Ectodermal cell (in vitro differentiated cells): ENCODE measurements around the gene ILDR1.

Source experiments
- H3K27ac ChIP-seq: 2 replicates; pipeline ENCODE4 v1.7.0; 2013; ENCODE audit warnings: mild to moderate bottlenecking, low read depth, low read length; ENCODE audit not compliant: insufficient read depth, poor library complexity, severe bottlenecking
- H3K27me3 ChIP-seq: 2 replicates; pipeline ENCODE4 v1.7.0; 2013; ENCODE audit warnings: mild to moderate bottlenecking, low read length; ENCODE audit not compliant: insufficient read depth, control insufficient read depth, poor library complexity, severe bottlenecking
- H3K36me3 ChIP-seq: one replicate; pipeline ENCODE4 v1.7.0; 2013; ENCODE audit warnings: low read length; ENCODE audit not compliant: control insufficient read depth, insufficient read depth
- H3K4me1 ChIP-seq: one replicate; pipeline ENCODE4 v1.7.0; 2013; ENCODE audit warnings: low read length; ENCODE audit not compliant: control insufficient read depth, insufficient read depth
- H3K4me3 ChIP-seq: 2 replicates; pipeline ENCODE4 v1.7.0; 2013; ENCODE audit warnings: low read depth, low read length, control low read depth; ENCODE audit not compliant: insufficient read depth
- H3K9me3 ChIP-seq: 2 replicates; pipeline ENCODE4 v1.7.0; 2013; ENCODE audit warnings: mild to moderate bottlenecking, low read length, moderate library complexity; ENCODE audit not compliant: control insufficient read depth
- WGBS, 2 experiments: methylation state at CpG; one replicate each; pipeline ENCODE4 v1.1.7; 2013; ENCODE audit warnings: missing lambda C conversion rate in 2 of 2; 5-methylcytosine and 5-hydroxymethylcytosine counted together

Gene ILDR1

DNA sequence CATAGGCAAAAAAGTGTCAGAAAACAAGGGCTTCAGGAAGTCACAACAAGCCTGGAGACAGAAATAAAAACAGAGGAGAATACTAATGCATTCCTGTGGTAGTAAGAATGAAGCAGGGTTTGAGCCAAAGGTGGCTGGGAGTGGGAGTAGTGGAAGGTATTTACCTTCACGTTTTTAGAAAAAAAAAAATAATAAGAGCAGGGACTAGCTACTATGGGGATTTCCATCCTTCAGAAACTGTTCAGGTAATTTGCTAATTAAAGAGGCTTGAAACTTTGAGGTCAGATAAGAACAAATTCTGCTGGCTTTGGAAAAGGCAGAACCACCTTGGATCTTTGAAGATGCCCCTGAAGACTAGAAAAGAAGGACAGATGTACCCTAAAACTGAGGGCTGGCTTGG is 18.4 kb downstream of the ILDR1 start:
- H3K4me3 ChIP-seq: no peak overlapping the region
- no peaks in the 10 kb centered on the region for H3K9me3 ChIP-seq
- H3K4me1 ChIP-seq: no peaks in the 10 kb centered on the region
- H3K27me3 ChIP-seq: no peaks in the 10 kb centered on the region
- 71 to 81% methylated on average over 1 of the region's 1 CpG for WGBS, 2 experiments
- H3K36me3 ChIP-seq: no peaks in the 10 kb centered on the region
- no peak overlapping the region for H3K27ac ChIP-seq

DNA sequence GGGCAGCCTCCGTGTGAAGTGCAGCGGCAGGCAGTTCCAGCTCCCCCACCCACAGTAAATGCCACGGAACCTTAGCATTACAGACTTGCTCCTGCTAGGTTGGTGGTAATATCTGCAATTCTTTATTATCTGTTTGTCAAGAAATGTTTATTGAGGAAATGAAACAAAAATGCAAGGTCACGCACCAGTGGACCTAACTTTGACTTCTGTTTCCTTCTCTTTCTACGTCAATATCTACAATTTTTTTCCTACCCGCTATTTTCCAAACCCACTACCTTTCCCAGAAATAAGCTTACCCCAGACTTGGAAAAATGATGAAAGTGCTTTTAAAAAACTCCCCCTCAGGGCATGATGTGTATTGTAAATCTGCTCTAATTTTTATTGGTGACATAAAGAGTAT is 18.9 kb downstream of the ILDR1 start:
- 87 to 91% methylated on average over 6 of the region's 6 CpGs for WGBS, 2 experiments

DNA sequence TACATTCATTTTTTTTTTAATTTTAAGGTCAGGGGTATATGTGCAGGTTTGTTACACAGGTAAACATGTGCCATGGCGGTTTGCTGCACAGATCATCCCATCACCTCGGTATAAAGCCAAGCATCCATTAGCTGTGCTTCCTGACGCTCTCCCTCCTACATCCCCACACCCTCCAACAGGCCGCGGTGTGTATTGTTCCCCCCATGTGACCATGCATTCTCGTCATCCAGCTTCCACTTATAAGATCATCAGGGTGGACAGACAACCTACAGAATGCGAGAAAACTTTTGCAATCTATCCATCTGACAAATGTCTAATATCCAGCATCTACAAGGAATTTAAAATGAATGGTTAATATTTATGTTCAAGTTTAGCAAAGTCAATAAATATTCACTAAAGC is 19.4 kb downstream of the ILDR1 start:
- WGBS, 2 experiments: 90 to 92% methylated on average over 7 of the region's 7 CpGs
- no peak overlapping the region for H3K27ac ChIP-seq
- no peaks in the 10 kb centered on the region for H3K36me3 ChIP-seq
- no peak overlapping the region for H3K4me3 ChIP-seq
- H3K9me3 ChIP-seq: no peaks in the 10 kb centered on the region
- no peaks in the 10 kb centered on the region for H3K4me1 ChIP-seq
- no peaks in the 10 kb centered on the region for H3K27me3 ChIP-seq

More for the DNA sequence above, 18.9 kb downstream of the ILDR1 start:
- no peaks in the 10 kb centered on the region for H3K4me1 ChIP-seq
- no peak overlapping the region for H3K27ac ChIP-seq
- no peak overlapping the region for H3K4me3 ChIP-seq
- H3K27me3 ChIP-seq: no peaks in the 10 kb centered on the region
- no peaks in the 10 kb centered on the region for H3K36me3 ChIP-seq
- H3K9me3 ChIP-seq: no peaks in the 10 kb centered on the region

DNA sequence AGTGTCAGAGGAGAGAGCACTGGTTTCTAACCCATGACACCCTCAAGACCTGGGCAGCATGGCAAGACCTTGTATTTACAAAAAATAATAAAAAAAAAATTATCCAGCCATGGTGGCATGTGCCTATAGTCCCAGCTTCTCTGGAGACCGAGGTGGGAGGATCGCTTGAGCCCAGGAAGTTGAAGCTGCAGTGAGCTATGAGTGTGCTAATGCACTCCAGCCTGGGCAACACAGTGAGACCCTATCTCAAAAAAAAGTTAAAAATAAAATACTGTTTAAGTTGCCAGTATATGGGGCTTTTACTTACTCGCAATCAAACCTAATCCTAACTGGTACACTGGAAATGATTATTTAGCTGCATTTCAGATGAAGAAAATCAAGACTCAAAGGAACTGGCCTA is 20.2 kb downstream of the ILDR1 start:
- Histone ChIP-seq H3K4me3 (no peak overlapping the region), H3K27ac (no peak overlapping the region), H3K4me1 (no peaks in the 10 kb centered on the region), H3K36me3 (no peaks in the 10 kb centered on the region), H3K9me3 (no peaks in the 10 kb centered on the region), H3K27me3 (no peaks in the 10 kb centered on the region)
- 88 to 98% methylated on average over 3 of the region's 3 CpGs for WGBS, 2 experiments

DNA sequence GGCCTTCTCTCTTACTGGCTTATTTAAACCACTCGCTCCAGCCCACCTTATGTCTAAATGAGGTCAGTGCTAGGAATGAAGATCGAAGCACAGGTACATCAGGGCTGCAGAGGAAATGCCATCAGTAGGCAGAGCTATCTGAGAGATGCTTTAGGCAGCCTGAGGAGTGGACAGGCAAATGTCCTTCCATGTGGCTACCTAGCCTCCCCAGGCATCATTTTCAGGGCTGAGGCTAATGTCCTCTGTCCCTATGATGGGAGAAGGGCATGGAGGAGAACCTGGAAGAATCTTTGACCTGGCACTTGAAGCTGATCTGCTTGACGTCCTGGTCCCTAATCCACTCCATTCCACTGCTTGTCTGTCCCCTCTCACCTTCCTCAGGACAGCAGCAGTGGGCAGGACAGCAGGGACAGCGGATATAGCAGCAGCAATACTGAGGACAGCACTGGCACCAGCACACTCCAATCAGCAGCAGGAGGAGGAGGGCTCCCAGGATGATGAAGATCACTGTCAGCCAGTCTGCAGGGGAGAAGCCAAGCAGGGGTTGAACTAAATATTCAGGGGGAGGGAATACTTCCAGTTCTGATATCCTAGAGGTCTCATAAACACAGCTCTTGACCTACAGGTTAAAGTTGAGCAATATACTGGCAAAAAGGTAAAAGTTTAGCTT is 21.0 kb downstream of the ILDR1 start:
- no peaks in the 10 kb centered on the region for H3K9me3 ChIP-seq
- no peaks in the 10 kb centered on the region for H3K36me3 ChIP-seq
- no peaks in the 10 kb centered on the region for H3K4me1 ChIP-seq
- H3K27me3 ChIP-seq: no peaks in the 10 kb centered on the region
- no peak overlapping the region for H3K4me3 ChIP-seq
- WGBS, 2 experiments: 73 to 76% methylated on average over 4 of the region's 4 CpGs
- H3K27ac ChIP-seq: no peak overlapping the region

DNA sequence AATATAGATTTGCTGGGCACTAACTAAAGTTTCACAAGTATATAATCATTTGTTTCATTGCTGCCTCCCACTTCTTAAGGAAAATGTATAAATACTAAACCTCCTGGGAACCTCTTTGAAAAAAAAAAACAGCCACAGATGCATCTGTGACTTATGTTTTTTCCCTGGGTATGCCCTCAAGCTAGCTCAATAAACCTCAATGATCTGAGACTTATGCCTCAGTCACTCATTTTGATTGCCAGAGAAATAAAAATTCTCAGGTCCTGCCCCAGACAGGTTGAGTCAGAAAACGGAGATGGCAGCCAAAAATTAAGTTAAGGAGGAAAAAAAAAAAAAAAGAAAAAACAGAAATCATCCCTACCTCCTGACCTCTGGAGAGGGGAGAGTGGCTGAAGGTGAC is 22.1 kb downstream of the ILDR1 start:
- Histone ChIP-seq H3K4me3 (no peak overlapping the region), H3K27me3 (no peaks in the 10 kb centered on the region), H3K36me3 (no peaks in the 10 kb centered on the region), H3K27ac (no peak overlapping the region), H3K9me3 (no peaks in the 10 kb centered on the region), H3K4me1 (no peaks in the 10 kb centered on the region)
- 67% methylated on average over 1 of the region's 1 CpG; no CpG with 5 or more reads in 1 of the 2 experiments for WGBS, 2 experiments

DNA sequence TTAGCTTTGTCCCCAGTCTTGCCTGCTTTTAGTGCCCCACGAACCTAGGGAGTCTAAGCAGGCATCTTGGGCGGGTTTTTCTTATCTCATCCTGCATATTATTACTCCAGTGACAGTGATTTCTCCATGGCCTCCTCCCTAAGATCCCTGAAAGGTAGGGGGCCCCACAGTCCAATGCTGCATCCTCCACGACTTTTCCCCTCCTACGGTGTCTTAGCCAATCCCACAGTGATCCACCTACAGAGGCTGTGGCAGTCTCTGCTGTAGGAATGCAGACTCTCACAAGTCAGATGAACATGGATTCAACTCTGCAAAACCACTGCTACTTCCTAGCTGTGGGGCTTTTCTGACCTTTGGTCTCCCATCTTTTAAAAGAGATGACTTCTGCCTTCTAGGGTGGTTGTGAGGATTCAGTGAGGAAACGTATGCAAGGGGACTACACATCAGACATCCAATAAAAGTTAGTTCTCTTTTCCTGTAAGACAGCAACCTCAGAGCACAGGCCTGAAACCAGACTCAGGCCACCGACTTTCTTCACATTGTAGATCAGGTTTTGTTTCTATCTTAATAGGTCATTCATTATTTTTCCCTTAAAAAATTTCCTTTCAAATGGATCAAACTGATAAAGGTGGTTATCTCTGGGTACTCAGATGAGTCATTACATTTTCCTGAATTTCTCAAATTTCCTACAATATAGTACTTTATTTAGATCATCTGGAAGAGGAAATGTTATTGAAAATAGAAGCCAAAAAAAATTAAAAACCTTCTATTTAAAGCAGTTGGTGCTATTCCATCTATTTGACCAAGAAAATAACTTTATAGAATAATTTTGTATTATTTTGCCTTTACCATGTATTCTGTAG is 23.2 kb downstream of the ILDR1 start:
- Histone ChIP-seq H3K27ac (no peak overlapping the region), H3K4me1 (no peaks in the 10 kb centered on the region), H3K27me3 (no peaks in the 10 kb centered on the region), H3K36me3 (no peaks in the 10 kb centered on the region), H3K4me3 (no peak overlapping the region), H3K9me3 (no peaks in the 10 kb centered on the region)
- WGBS, 2 experiments: 80% methylated on average over 6 of the region's 6 CpGs

DNA sequence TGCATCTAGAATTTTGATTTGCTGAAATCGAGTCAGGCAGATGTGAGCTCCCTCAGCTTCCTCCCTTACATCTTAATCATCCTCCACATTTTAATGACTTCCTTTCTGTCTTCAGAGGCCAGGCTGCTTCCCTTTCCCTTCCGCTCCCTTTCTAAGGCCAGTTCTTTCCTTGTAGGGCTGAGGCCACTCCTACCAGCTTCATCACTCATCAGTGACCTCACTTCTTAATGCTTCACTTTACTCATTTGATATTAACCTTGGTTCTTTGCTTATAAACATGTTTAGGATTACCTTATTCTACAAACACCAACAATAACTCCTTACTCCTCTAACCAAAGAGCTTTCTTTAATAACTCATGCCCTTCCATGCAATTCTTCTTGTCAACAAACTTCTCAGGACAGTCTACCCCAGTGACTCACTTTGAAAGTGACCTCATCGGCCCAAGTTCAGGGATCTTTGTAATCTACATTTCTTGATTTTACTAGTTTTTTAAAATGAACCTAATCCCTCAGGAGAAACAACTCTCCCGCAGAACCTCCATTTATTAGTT is 23.9 kb downstream of the ILDR1 start:
- Histone ChIP-seq H3K9me3 (no peaks in the 10 kb centered on the region), H3K27me3 (no peaks in the 10 kb centered on the region), H3K4me1 (no peaks in the 10 kb centered on the region), H3K4me3 (no peak overlapping the region), H3K36me3 (no peaks in the 10 kb centered on the region), H3K27ac (no peak overlapping the region)
- 90 to 92% methylated on average over 3 to 4 of the region's 4 CpGs for WGBS, 2 experiments

DNA sequence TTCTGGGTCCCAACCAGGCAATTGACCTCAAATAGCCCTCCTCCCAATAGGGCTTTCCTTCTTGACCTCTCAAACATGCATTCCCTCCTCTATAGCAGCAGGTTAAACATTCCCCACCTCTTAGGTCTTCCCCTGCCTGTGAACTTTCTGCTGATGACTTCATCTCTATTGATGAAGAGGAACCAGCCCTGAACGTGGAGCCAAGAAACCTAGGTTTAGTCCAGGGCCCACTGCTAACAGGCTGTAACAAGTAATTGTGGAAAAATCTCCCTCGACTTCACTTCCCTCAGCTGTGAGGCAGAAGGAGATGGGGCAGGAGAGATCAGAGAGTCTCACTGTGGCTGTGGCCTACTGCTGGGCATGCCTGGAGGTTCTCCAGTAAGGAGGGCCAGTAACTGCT is 24.7 kb downstream of the ILDR1 start:
- 78 to 91% methylated on average over 2 of the region's 2 CpGs for WGBS, 2 experiments
- H3K4me3 ChIP-seq: no peak overlapping the region
- no peaks in the 10 kb centered on the region for H3K36me3 ChIP-seq
- H3K27ac ChIP-seq: no peak overlapping the region
- H3K27me3 ChIP-seq: no peaks in the 10 kb centered on the region
- H3K4me1 ChIP-seq: no peaks in the 10 kb centered on the region
- no peaks in the 10 kb centered on the region for H3K9me3 ChIP-seq

DNA sequence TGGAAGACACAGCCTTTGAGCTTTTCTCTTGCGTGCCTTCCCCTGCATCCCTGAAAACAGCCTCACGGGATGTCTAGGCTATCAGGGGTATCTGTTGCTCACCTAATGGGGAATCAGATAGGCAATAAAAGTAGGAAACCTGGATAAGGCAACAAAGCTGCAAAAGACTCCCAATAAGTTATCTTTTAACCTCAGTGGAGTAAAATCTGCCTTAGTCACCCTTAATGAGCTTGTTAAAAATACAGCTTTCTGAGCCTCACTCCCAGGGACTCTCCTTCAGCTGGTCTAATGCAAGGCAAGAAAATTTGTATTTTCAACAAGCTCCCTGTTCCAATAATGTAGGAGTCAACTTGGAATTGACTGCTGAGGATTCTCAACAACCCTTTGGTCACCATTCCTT is 25.6 kb downstream of the ILDR1 start:
- no peaks in the 10 kb centered on the region for H3K36me3 ChIP-seq
- H3K4me3 ChIP-seq: no peak overlapping the region
- no peak overlapping the region for H3K27ac ChIP-seq
- H3K27me3 ChIP-seq: no peaks in the 10 kb centered on the region
- no peaks in the 10 kb centered on the region for H3K9me3 ChIP-seq
- 69 to 81% methylated on average over 2 of the region's 2 CpGs for WGBS, 2 experiments
- H3K4me1 ChIP-seq: no peaks in the 10 kb centered on the region
